HG03039 (cell line): ENCODE results near the gene CTTNBP2.

Experiments
- ATAC-seq: cut with Tn5 transposase; IDR thresholded peaks from one replicate; pipeline ENCODE4 v1.9.1; 2021; ENCODE audit warnings: mild to moderate bottlenecking, moderate library complexity; ENCODE audit not compliant: unreplicated experiment

The CTTNBP2 gene

GRCh38 chr7:117705630-117706029 is 167.6 kb downstream of the CTTNBP2 start:
- no peak for ATAC-seq

GRCh38 chr7:117704063-117704462 is 169.2 kb downstream of the CTTNBP2 start:
- no peak for ATAC-seq

GRCh38 chr7:117698018-117698417 is 175.2 kb downstream of the CTTNBP2 start:
- no peak for ATAC-seq

GRCh38 chr7:117692338-117692737 is 180.9 kb downstream of the CTTNBP2 start:
- no peak for ATAC-seq

GRCh38 chr7:117690147-117690546 is 183.1 kb downstream of the CTTNBP2 start:
- no peak for ATAC-seq

GRCh38 chr7:117689406-117689805 is 183.8 kb downstream of the CTTNBP2 start:
- no peak for ATAC-seq

- ATAC-seq, result no peak
These were observed 185.1 kb downstream of the CTTNBP2 start for GRCh38 chr7:117688126-117688525.

- no peak for ATAC-seq
These were observed 186.8 kb downstream of the CTTNBP2 start for GRCh38 chr7:117686311-117686935.

- no peak for ATAC-seq
These were observed 187.4 kb downstream of the CTTNBP2 start for GRCh38 chr7:117685795-117686194.

- no peak for ATAC-seq
These were observed 189.6 kb downstream of the CTTNBP2 start for GRCh38 chr7:117683430-117684175.

- no peak for ATAC-seq
These were observed 190.4 kb downstream of the CTTNBP2 start for GRCh38 chr7:117682681-117683385.

GRCh38 chr7:117679120-117679519 is 194.1 kb downstream of the CTTNBP2 start:
- ATAC-seq, result no peak

GRCh38 chr7:117675497-117676435 is 197.5 kb downstream of the CTTNBP2 start:
- ATAC-seq, result no peak

GRCh38 chr7:117674617-117675016 is 198.6 kb downstream of the CTTNBP2 start:
- no peak for ATAC-seq

GRCh38 chr7:117673839-117674238 is 199.4 kb downstream of the CTTNBP2 start:
- no peak for ATAC-seq

- ATAC-seq, result no peak
These were observed 199.9 kb downstream of the CTTNBP2 start for GRCh38 chr7:117673367-117673766.

GRCh38 chr7:117672453-117672852 is 200.8 kb downstream of the CTTNBP2 start:
- no peak for ATAC-seq

- no peak for ATAC-seq
These were observed 203.4 kb downstream of the CTTNBP2 start for GRCh38 chr7:117669818-117670217.

- ATAC-seq, result no peak
These were observed 205.8 kb downstream of the CTTNBP2 start for GRCh38 chr7:117667456-117667855.

GRCh38 chr7:117666689-117667088 is 206.6 kb downstream of the CTTNBP2 start:
- ATAC-seq, result no peak

GRCh38 chr7:117666031-117666430 is 207.2 kb downstream of the CTTNBP2 start:
- no peak for ATAC-seq
